Endometrium (tissue), 2 donors: ENCODE measurements around the gene TMEM89.

Experiments
- FAIRE-seq: peaks from 2 replicates; lab custom pipeline; 2012; peaks lifted over from hg19 to GRCh38; lab: Jason Lieb, UNC
- donor health status: control.
- donor health status: control.

Gene TMEM89

DNA sequence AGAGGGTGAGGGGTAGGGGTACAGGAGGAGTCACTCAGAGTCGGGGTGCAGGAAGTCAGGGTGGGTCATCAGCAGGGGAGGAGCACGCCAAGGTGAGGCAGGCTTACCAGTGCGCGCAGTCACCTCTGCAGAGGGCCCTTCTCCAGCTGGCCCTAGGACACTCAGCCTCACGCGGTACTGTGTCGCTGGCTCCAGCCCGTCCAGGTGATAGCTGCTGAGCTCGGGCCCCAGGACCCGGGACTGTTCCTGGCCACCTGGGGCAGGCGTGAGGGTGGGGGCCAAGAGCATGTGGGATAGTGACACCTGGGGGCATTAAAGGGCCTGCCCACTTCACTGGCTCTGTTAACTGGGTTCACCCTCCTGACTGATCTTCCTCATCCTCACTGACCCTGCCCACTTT is 33.9 kb downstream of the TMEM89 start:
- no peak for FAIRE-seq

DNA sequence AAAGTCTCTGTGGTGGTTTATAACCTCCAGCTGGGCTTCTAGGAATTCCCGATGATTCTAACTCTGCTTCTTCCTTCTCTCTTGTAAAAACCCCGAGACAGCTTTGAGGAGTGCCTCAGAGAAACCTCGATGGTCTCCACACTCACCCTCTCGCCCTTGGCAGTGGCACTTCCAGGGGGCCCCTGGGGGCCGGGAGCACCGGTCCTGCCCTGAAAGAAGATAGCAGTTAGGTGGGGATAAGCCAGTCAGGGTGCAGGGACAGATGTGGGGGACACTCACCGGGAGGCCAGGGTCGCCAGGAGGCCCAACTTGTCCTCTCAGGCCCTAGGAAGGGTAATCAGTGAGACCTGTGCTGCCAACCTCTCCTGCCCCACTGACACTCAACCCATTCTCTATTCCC is 36.2 kb downstream of the TMEM89 start:
- FAIRE-seq: no peak

GRCh38 chr3:48584836-48585235 is 36.7 kb downstream of the TMEM89 start:
- no peak for FAIRE-seq

GRCh38 chr3:48581621-48582481 is 39.7 kb downstream of the TMEM89 start:
- no peak for FAIRE-seq

DNA sequence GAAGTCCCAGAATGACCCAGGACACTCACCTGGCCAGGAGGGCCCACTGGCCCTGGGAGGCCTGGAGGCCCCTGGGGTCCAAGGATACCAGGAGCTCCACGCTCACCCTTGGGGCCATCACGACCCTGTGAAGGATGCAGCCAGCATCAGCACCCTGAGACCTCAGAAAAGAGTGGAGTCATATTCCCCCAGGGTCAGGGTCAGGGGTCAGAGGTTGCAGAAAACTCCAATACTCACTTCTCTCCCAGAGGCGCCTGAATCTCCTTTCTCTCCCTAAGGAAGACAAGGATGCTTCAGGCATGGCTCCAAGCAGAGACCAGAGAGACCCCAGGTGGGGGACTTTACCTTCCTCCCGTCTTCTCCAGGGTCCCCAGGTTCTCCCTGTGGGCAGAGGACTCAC is 44.9 kb downstream of the TMEM89 start:
- no peak for FAIRE-seq

GRCh38 chr3:48575366-48575765 is 46.2 kb downstream of the TMEM89 start:
- no peak for FAIRE-seq

DNA sequence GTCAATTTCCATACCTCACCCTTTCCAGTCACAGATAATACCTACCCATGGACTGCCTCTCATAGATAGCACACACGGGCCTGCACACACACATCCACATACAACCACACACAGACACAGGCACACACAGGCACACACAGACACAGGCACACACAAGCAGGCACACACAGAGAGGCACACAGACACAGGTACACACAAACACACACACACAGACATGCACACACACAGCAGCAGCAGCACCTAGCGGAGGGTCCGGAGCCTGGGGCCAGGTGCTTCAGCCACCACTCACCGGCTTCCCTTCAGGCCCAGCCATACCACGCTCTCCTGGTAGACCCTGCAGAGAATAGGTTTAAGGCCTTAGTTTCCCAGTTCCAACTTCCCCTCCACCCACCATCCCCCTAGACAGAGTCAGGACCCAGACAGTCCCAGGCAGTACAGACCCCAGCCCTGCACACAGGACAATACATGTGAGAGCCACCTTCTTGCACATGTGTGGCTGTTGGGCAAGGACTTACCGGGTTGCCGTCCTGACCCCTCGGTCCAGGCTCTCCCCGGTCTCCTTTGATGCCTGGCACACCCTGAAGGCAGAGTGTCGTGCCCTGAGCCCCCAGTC is 47.5 kb downstream of the TMEM89 start:
- no peak for FAIRE-seq

GRCh38 chr3:48572517-48572916 is 49.1 kb downstream of the TMEM89 start:
- FAIRE-seq: no peak

- no peak for FAIRE-seq
Measured at GRCh38 chr3:48571938-48572337, 49.6 kb downstream of the TMEM89 start.
